HG03159 (cell line): ENCODE measurements around the gene FAM167B.
A peak's percentile ranks its signal among the peaks of the same experiment; 100 is the strongest.

ENCODE experiments used
- ATAC-seq: cut with Tn5 transposase; IDR thresholded peaks from one replicate; pipeline ENCODE4 v1.9.1; 2021; ENCODE audit warnings: mild to moderate bottlenecking, moderate library complexity; ENCODE audit not compliant: unreplicated experiment

Gene FAM167B

GRCh38 chr1:32246888-32247273, at the start of gene FAM167B:
FAM167B (plus strand) TSS chr1:32247222; CDS start chr1:32247422, 200 bp downstream.
- no peak for ATAC-seq

DNA sequence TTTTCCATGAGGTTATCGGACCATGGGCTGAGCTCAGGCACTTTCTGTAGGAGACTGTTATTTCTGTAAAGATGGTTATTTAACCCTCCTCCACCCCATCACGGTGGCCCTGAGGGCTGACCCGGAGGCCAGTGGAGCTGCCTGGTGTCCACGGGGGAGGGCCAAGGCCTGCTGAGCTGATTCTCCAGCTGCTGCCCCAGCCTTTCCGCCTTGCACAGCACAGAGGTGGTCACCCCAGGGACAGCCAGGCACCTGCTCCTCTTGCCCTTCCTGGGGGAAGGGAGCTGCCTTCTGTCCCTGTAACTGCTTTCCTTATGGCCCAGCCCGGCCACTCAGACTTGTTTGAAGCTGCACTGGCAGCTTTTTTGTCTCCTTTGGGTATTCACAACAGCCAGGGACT, 49.2 kb upstream of the FAM167B start:
- no peak for ATAC-seq

- no peak for ATAC-seq
These were observed 48.6 kb upstream of the FAM167B start for GRCh38 chr1:32198237-32199042.

GRCh38 chr1:32199043-32199716, 47.8 kb upstream of the FAM167B start:
- ATAC-seq = no peak

DNA sequence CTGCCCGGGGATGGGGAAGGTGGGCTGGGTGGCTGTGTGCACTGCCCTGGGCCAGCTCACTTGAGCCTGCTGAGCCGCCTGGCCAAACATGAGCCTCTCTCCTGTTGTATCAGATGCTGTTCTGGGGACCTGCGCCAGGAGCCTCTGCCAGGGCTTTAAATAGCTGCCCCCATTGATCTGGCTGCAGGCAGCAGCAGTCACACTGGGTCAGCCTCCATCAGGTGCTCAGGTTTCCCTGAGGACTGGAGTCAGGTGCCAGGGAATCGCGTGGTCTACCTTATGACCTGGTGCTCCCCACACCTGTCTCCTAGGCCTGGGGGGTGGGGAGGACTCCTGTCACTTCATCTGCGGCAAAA, 47.3 kb upstream of the FAM167B start:
- no peak for ATAC-seq

DNA sequence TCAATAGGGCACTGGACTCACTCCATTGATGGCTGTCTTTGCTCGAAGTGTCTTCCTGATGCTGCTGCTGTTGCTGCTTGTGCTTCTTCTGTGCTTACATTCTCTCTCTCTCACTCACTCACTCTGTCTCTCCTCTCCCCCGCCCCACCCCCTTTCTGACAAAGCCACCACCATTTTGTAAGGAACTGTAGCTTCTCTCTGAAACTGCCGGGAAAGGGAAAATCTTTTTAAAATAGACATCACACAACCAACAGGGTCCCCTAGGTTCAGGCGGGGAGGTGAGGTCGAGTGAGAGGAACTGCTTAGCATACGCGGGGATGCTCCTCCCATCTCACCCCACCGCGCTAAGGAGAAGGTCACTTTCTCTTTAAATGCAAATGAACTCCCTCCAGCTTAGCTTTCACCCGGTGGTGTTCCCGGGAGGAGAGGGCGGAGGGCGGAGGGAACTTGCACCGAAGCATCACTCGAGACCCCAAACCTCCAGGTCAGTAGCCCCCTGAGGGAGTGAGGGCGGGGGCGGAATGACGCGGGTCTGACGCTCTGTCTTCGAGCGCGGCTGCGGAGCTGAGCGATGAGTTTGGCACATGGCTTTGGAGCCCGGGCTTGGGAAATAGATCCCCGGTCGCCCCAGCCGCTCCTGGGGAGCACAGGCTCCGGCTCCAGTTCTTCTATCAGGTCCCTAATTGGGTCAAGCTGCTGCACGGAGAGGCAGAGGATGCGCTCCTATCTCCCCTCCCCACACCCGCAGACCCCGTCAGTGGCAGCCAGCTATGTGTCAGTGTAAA, 46.6 kb upstream of the FAM167B start, which contains the start of gene CCDC28B:
TSS of gene CCDC28B (plus strand) at position 370 of the 785 bp plus-strand sequence. CDS start 1,341 bp downstream, outside the sequence.
- ATAC-seq = no peak

GRCh38 chr1:32201011-32201855, 45.8 kb upstream of the FAM167B start:
- no peak for ATAC-seq

- ATAC-seq = no peak
These were observed 42.1 kb upstream of the FAM167B start for GRCh38 chr1:32204943-32205361.

DNA sequence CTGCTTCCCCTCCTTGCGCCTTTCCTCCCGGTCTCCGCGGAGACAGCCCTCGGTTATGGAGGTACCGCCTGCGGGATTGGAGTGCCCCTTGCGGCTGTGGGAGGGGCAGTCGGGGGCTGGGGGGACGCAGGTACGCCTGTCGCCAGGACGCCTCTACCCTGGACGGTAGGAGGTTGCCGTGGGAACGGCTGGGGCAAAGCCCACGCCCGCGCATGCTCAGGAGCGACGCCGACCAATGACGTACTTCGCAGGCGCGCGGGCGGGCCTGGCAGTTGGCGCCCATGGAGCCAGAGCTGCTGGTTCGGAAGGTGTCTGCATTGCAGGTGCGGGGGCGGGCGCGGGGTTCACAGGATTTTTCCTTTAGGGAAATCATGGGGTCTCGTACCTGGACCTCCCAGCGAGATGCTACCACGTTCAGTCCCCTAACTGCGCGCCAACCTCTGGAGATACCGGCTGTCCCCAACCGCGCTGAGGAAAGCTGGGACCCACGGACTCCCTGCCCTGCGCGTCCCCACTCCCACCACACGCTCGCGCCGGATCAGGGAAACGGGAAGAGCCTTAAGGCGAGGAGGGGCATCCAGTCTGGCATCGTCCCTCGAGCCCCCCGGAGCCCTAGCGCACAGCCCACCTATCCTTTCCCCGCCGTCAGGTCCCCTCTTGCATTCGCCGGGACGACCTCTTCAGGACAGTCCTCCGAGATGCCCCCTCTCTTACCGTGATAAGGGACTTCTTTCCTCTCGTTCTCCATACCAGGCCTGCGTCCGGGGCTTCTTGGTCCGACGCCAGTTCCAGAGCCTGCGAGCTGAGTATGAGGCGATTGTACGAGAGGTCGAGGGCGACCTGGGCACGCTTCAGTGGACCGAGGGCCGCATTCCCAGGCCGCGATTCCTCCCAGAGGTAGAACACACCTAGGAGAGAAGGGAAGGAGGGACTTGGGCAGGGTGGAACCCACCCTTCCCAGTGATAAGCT, 41.3 kb upstream of the FAM167B start, which contains the start of gene IQCC:
TSS of gene IQCC (plus strand) at position 271 of the 970 bp plus-strand sequence. CDS start at position 282, 11 bp downstream.
- peak; percentile 59 for ATAC-seq

DNA sequence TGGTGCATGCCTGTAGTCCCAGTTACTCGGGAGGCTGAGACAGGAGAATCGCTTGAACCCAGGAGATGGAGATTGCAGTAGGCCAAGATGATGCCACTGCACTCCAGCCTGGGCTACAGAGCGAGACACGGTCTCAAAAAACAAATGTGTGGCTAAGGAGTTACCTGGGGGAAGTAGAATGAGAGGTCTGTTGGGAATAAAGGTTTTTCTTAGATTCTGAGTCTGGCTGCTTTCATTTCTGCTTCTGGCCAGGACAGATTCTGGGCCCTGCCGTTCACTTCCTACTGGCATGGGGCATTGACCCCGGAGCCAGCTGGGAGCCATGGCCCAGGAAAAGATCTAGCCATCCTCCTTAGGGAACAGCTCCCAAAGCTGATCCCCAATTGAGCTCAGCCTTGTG, 38.6 kb upstream of the FAM167B start:
- no peak for ATAC-seq

DNA sequence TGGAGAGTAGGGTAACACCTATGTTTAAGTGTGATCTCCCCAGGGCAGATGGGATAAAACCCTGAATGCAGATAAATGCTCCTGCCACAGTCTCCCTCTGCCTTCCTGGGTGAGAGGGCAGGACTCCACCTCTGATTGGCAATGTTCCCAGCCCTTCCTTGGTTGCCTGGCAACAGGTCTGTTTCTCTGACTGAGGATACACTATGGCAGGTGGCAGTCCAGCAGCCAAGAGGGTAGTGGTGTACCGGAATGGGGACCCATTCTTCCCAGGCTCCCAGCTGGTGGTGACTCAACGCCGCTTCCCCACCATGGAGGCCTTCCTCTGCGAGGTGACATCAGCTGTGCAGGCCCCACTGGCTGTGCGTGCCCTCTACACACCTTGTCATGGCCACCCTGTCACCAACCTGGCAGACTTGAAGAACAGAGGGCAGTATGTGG, 38.1 kb upstream of the FAM167B start, which contains the start of gene DCDC2B:
TSS of gene DCDC2B (plus strand) at position 199 of the 438 bp plus-strand sequence. CDS start at position 204, 5 bp downstream.
- ATAC-seq = no peak

GRCh38 chr1:32215629-32216480, 31.2 kb upstream of the FAM167B start:
- ATAC-seq = no peak

- no peak for ATAC-seq
These were observed 30.5 kb upstream of the FAM167B start for GRCh38 chr1:32216566-32216965.

GRCh38 chr1:32219022-32219421, 28.0 kb upstream of the FAM167B start:
- ATAC-seq = no peak

- no peak for ATAC-seq
These were observed 26.1 kb upstream of the FAM167B start for GRCh38 chr1:32220746-32221580.

- no peak for ATAC-seq
These were observed 25.4 kb upstream of the FAM167B start for GRCh38 chr1:32221581-32221979.
